ENCODE data around the gene MARVELD1.

DNA sequence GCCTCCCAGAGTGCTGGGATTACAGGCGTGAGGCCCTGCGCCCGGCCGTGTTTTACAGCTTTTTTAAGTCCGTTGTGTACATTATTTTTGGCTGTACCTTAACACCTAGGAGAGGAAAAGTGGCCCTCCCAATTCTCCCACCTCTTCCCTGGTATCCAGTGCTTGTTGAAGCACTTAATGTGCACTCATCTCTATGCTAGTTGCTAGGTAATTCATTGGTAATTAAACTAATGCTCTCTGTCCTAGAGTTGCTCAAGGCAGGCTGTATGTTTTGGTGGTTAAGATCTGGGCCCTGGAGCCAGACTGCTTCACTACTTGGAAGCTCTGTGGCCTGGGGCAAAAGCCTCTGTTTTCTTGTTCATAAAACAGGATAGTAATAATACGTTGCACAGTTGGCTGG lies 46.1 kb upstream of the MARVELD1 start:
- TF ChIP-seq, protein P1, sequence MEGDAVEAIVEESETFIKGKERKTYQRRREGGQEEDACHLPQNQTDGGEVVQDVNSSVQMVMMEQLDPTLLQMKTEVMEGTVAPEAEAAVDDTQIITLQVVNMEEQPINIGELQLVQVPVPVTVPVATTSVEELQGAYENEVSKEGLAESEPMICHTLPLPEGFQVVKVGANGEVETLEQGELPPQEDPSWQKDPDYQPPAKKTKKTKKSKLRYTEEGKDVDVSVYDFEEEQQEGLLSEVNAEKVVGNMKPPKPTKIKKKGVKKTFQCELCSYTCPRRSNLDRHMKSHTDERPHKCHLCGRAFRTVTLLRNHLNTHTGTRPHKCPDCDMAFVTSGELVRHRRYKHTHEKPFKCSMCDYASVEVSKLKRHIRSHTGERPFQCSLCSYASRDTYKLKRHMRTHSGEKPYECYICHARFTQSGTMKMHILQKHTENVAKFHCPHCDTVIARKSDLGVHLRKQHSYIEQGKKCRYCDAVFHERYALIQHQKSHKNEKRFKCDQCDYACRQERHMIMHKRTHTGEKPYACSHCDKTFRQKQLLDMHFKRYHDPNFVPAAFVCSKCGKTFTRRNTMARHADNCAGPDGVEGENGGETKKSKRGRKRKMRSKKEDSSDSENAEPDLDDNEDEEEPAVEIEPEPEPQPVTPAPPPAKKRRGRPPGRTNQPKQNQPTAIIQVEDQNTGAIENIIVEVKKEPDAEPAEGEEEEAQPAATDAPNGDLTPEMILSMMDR (IDR thresholded peaks at IDR 0.05; ENCODE audit: low read depth, low read length): no peak
- TF ChIP-seq EZH2phosphoT487 (IDR thresholded peaks at IDR 0.05; ENCODE audit: low read depth): no peak
